GM12892 (cell line): ENCODE measurements around the gene KLHL40.

Experiments used
- POLR2A ChIP-seq: IDR thresholded peaks from 2 replicates; pipeline ENCODE4 v1.6.1; 2011; ENCODE audit warnings: low read depth, low read length, control low read depth
- POLR2AphosphoS5 ChIP-seq: IDR thresholded peaks from 2 replicates; pipeline ENCODE4 v1.6.1; 2011; ENCODE audit warnings: low read depth, low read length, control low read depth
- TAF1 ChIP-seq: IDR thresholded peaks from 2 replicates; pipeline ENCODE4 v1.6.1; 2011; ENCODE audit warnings: low read depth, mild to moderate bottlenecking, control low read depth, low read length, borderline replicate concordance

DNA sequence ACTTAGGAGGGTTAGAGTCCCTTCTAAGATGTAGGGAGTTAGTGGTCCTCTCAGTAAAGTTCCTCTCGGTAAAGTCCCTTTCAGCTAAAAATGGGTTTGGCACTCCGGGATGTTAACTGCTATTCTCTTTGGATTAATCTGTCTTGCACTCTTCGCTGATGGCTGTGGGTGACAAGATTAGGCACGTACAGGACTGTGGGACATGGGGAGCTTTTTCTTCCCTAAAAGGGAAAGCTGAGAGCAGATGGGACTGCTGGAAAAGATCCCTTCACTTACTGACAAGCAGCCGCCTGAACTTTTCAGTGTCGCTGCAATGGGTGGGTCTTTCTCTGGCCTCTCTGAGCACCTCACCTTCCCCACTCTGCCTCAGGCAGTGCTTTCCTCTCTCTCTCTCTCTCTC, 33.7 kb downstream of the KLHL40 start:
- no peak for TF ChIP-seq POLR2AphosphoS5
- no peak for TF ChIP-seq POLR2A
- no peak for TF ChIP-seq TAF1
